OCI-LY3 (cell line): ENCODE data around the gene HTT.

Experiments
- H2AFZ ChIP-seq: fragments of 200-600, 300-600 bp; shearing (Covaris generic); 2 replicates; pipeline ENCODE4 v1.6.0; 2014; ENCODE audit warnings: antibody characterized with exemption, low read depth, low read length
- H3K27ac ChIP-seq: fragments of 200-600, 300-600 bp; sonication (generic); 2 replicates; pipeline ENCODE4 v1.5.1; 2014; ENCODE audit warnings: mild to moderate bottlenecking, low read length, moderate library complexity, mixed read lengths
- H3K27me3 ChIP-seq: fragments of 200-600, 300-600 bp; sonication (generic); 2 replicates; pipeline ENCODE4 v1.6.1; 2014; ENCODE audit warnings: low read depth, low read length, mixed read lengths
- H3K36me3 ChIP-seq: fragments of 200-600, 300-600 bp; sonication (generic); replicated peaks from 2 replicates; pipeline ENCODE3; 2014; ENCODE audit warnings: low read depth, low read length, mixed read lengths
- H3K4me1 ChIP-seq: fragments of 300-600, 200-600 bp; sonication (generic); 2 replicates; pipeline ENCODE4 v1.6.1; 2014; ENCODE audit warnings: low read length, mixed read lengths
- H3K4me2 ChIP-seq: fragments of 200-600, 300-600 bp; sonication (generic); 2 replicates; pipeline ENCODE4 v1.6.1; 2014; ENCODE audit warnings: low read length, mixed read lengths
- H3K4me3 ChIP-seq: fragments of 300-600, 200-600 bp; sonication (generic); 2 replicates; pipeline ENCODE4 v1.5.1; 2014; ENCODE audit warnings: antibody characterized with exemption, mild to moderate bottlenecking, low read length, moderate library complexity
- H3K79me2 ChIP-seq: fragments of 300-600, 200-600 bp; shearing (Covaris generic); 2 replicates; pipeline ENCODE4 v1.6.1; 2014; ENCODE audit warnings: mild to moderate bottlenecking, low read length, mixed read lengths
- H3K9ac ChIP-seq: fragments of 300-600, 200-600 bp; shearing (Covaris generic); 2 replicates; pipeline ENCODE4 v1.6.0; 2014; ENCODE audit warnings: mild to moderate bottlenecking, low read length, moderate library complexity
- H3K9me3 ChIP-seq: fragments of 200-600, 300-600 bp; shearing (Covaris generic); 2 replicates; pipeline ENCODE4 v1.6.1; 2014; ENCODE audit warnings: low read length, mixed read lengths; ENCODE audit not compliant: insufficient read depth
- H4K20me1 ChIP-seq: fragments of 200-600, 300-600 bp; sonication (generic); 2 replicates; pipeline ENCODE4 v1.6.1; 2016; ENCODE audit warnings: low read length, mixed read lengths; ENCODE audit not compliant: insufficient read depth
- CTCF ChIP-seq: fragments of 200-600, 300-600 bp; sonication (generic); IDR thresholded peaks from 2 replicates; pipeline ENCODE4 v1.5.1; 2014; ENCODE audit warnings: antibody characterized with exemption, low read length, low read depth
- EZH2phosphoT487 ChIP-seq: fragments of 200-600 bp; shearing (Covaris generic); IDR thresholded peaks from 2 replicates; pipeline ENCODE4 v1.6.1; 2018; ENCODE audit warnings: antibody characterized with exemption, mixed run types, low read depth

HTT gene

GRCh38 chr4:3177426-3177825, 102.9 kb downstream of the HTT start:
- H3K36me3 ChIP-seq, result peaks cover 75% of the 10 kb centered on the region
- H3K4me1 ChIP-seq, result no peaks in the 10 kb centered on the region
- no peaks in the 10 kb centered on the region for H3K27me3 ChIP-seq
- H4K20me1 ChIP-seq, result 0 out of 2 replicates have a peak, but pooled peaks cover 6% of the 10 kb centered on the region
- H3K9ac ChIP-seq, result no peak overlapping the region
- no peak overlapping the region for H3K27ac ChIP-seq
- H3K4me3 ChIP-seq, result no peak overlapping the region
- no peak for TF ChIP-seq EZH2phosphoT487
- TF ChIP-seq CTCF, result no peak
- no peak overlapping the region for H2AFZ ChIP-seq
- H3K9me3 ChIP-seq, result no peaks in the 10 kb centered on the region
- H3K79me2 ChIP-seq, result no peaks in the 10 kb centered on the region
- no peak overlapping the region for H3K4me2 ChIP-seq

GRCh38 chr4:3177905-3178304, 103.4 kb downstream of the HTT start:
- no peak overlapping the region for H3K4me3 ChIP-seq
- H3K4me2 ChIP-seq, result no peak overlapping the region
- peaks cover 75% of the 10 kb centered on the region for H3K36me3 ChIP-seq
- no peak overlapping the region for H2AFZ ChIP-seq
- TF ChIP-seq EZH2phosphoT487 (no peak), CTCF (no peak)
- no peaks in the 10 kb centered on the region for H3K4me1 ChIP-seq
- H3K27ac ChIP-seq, result no peak overlapping the region
- H3K79me2 ChIP-seq, result no peaks in the 10 kb centered on the region
- H3K9me3 ChIP-seq, result no peaks in the 10 kb centered on the region
- H4K20me1 ChIP-seq, result 0 out of 2 replicates have a peak, but pooled peaks cover 6% of the 10 kb centered on the region
- no peak overlapping the region for H3K9ac ChIP-seq
- H3K27me3 ChIP-seq, result no peaks in the 10 kb centered on the region

GRCh38 chr4:3178351-3178750, 103.9 kb downstream of the HTT start:
- no peak overlapping the region for H2AFZ ChIP-seq
- no peak overlapping the region for H3K27ac ChIP-seq
- no peaks in the 10 kb centered on the region for H3K79me2 ChIP-seq
- H3K9ac ChIP-seq, result no peak overlapping the region
- TF ChIP-seq CTCF (no peak), EZH2phosphoT487 (no peak)
- no peak overlapping the region for H3K4me2 ChIP-seq
- H4K20me1 ChIP-seq, result 0 out of 2 replicates have a peak, but pooled peaks cover 6% of the 10 kb centered on the region
- no peaks in the 10 kb centered on the region for H3K27me3 ChIP-seq
- no peaks in the 10 kb centered on the region for H3K9me3 ChIP-seq
- no peaks in the 10 kb centered on the region for H3K4me1 ChIP-seq
- no peak overlapping the region for H3K4me3 ChIP-seq
- H3K36me3 ChIP-seq, result peaks cover 75% of the 10 kb centered on the region

GRCh38 chr4:3179126-3179706, 104.7 kb downstream of the HTT start:
- peaks cover 79% of the 10 kb centered on the region for H3K36me3 ChIP-seq

More at GRCh38 chr4:3179126-3179706, 104.7 kb downstream of the HTT start:
- Histone ChIP-seq H4K20me1 (peaks cover 11% of the 10 kb centered on the region; the same call in 1 of the 2 replicates), H3K9ac (no peak overlapping the region), H3K27ac (no peak overlapping the region), H3K27me3 (no peaks in the 10 kb centered on the region), H3K79me2 (no peaks in the 10 kb centered on the region), H3K4me3 (no peak overlapping the region), H3K4me1 (no peaks in the 10 kb centered on the region), H3K9me3 (no peaks in the 10 kb centered on the region), H2AFZ (no peak overlapping the region), H3K4me2 (no peak overlapping the region)
- TF ChIP-seq EZH2phosphoT487 (no peak), CTCF (no peak)
